SK-N-SH (cell line): ENCODE measurements around the gene SMAGP. TPM values are rescaled to one million over a fixed set of nuclear protein-coding genes. Genes with fewer than 3 reads are reported as not detected.
"Not testable (repeated sequence)": the region's sequence is repeated elsewhere in the genome, so short reads cannot be mapped to it uniquely, and the experiment has no call there.

Source experiments
- CTCF ChIA-PET: fragments of 300-600, 350-600 bp; formaldehyde crosslinking; extraction: SDS; loops from one replicate; lab custom pipeline; 2021; lab: Yijun Ruan, JAX
- POLR2A ChIA-PET: fragments of 350-600 bp; sonication (Branson Sonifier 250); formaldehyde crosslinking; extraction: SDS; loops from one replicate; lab custom pipeline; 2020; ENCODE audit warnings: antibody characterized with exemption, inconsistent platforms; lab: Yijun Ruan, JAX
- DNase-seq: peaks from one replicate; pipeline ENCODE4 v3.0.0; 2012
- H2AFZ ChIP-seq: fragments of 200-600 bp; sonication (generic); 2 replicates; pipeline ENCODE4 v1.8.1; 2016; ENCODE audit warnings: antibody characterized with exemption, mild to moderate bottlenecking, low read depth
- H3F3A ChIP-seq: fragments of 200-600 bp; sonication (generic); replicated peaks from 2 replicates; pipeline ENCODE3; 2016; ENCODE audit warnings: antibody characterized with exemption, mild to moderate bottlenecking; ENCODE audit not compliant: insufficient read depth
- H3K27ac ChIP-seq, 2 experiments: fragments of 200-500 bp in 1 of 2; fragments of 200-600 bp in 1 of 2; sonication (Bioruptor generic) in 1 of 2; sonication (generic), shearing (Covaris generic) in 1 of 2; 2 replicates each; pipeline versions ENCODE4 v1.5.1 to v1.6.1; 2014 to 2016; ENCODE audit warnings: low read depth in 2 of 2, inconsistent platforms in 1 of 2, low read length in 1 of 2, mild to moderate bottlenecking in 1 of 2, mixed read lengths in 1 of 2
- H3K27me3 ChIP-seq: fragments of 200-600 bp; sonication (generic), shearing (Covaris generic); 2 replicates; pipeline ENCODE4 v1.6.1; 2016; ENCODE audit warnings: mixed run types; ENCODE audit not compliant: insufficient read depth
- H3K36me3 ChIP-seq, 2 experiments: fragments of 200-500 bp in 1 of 2; fragments of 200-600 bp in 1 of 2; sonication (Bioruptor generic) in 1 of 2; sonication (generic) in 1 of 2; replicated peaks in 1 of 2; 2 replicates each; pipeline versions ENCODE3 to v1.5.1; 2014 to 2016; ENCODE audit warnings: low read length in 1 of 2, mild to moderate bottlenecking in 1 of 2; ENCODE audit not compliant: insufficient read depth in 2 of 2, control insufficient read depth in 1 of 2
- H3K4me1 ChIP-seq, 2 experiments: fragments of 200-500 bp in 1 of 2; fragments of 200-600 bp in 1 of 2; sonication (Bioruptor generic) in 1 of 2; sonication (generic), shearing (Covaris generic) in 1 of 2; 2 replicates each; pipeline versions ENCODE4 v1.5.1 to v1.6.1; 2014 to 2016; ENCODE audit warnings: low read depth in 1 of 2, low read length in 1 of 2, mixed run types in 1 of 2; ENCODE audit not compliant: insufficient read depth in 2 of 2, control insufficient read depth in 1 of 2
- H3K4me2 ChIP-seq: fragments of 200-600 bp; sonication (generic), shearing (Covaris generic); 2 replicates; pipeline ENCODE4 v1.6.1; 2017; ENCODE audit warnings: mixed run types
- H3K4me3 ChIP-seq, 2 experiments: fragments of 200-500 bp in 1 of 2; fragments of 200-600 bp in 1 of 2; sonication (Bioruptor generic) in 1 of 2; sonication (generic), shearing (Covaris generic) in 1 of 2; 2 replicates each; pipeline versions ENCODE4 v1.5.1 to v1.8.1; 2014 to 2016; ENCODE audit warnings: low read depth in 2 of 2, inconsistent platforms in 1 of 2, low read length in 1 of 2, mild to moderate bottlenecking in 1 of 2, mixed read lengths in 1 of 2, moderate library complexity in 1 of 2
- H3K79me2 ChIP-seq: fragments of 200-600 bp; sonication (generic); 2 replicates; pipeline ENCODE4 v1.8.1; 2017; ENCODE audit warnings: mild to moderate bottlenecking; ENCODE audit not compliant: insufficient read depth
- H3K9ac ChIP-seq: fragments of 200-600 bp; sonication (generic); 2 replicates; pipeline ENCODE4 v1.6.1; 2017; ENCODE audit warnings: mixed run types
- H3K9me2 ChIP-seq: fragments of 200-600 bp; sonication (generic); 2 replicates; pipeline ENCODE4 v1.6.1; 2017; ENCODE audit warnings: mixed run types
- H3K9me3 ChIP-seq: fragments of 200-600 bp; sonication (generic); 2 replicates; pipeline ENCODE4 v1.6.1; 2017; ENCODE audit warnings: mixed run types, mild to moderate bottlenecking, moderate library complexity
- H4K20me1 ChIP-seq: fragments of 200-600 bp; sonication (generic); 2 replicates; pipeline ENCODE4 v1.6.1; 2017; ENCODE audit warnings: mild to moderate bottlenecking, mixed run types; ENCODE audit not compliant: insufficient read depth
- CHD2 ChIP-seq: fragments of 150-350 bp; IDR thresholded peaks from 2 replicates; pipeline ENCODE4 v1.6.1; 2018; ENCODE audit warnings: low read length; ENCODE audit not compliant: partially characterized antibody
- CTCF ChIP-seq: fragments of 200-600 bp; sonication (generic); IDR thresholded peaks from 2 replicates; pipeline ENCODE4 v1.6.1; 2017; ENCODE audit warnings: antibody characterized with exemption, mild to moderate bottlenecking, moderate library complexity
- FOSL2 ChIP-seq: IDR thresholded peaks from 2 replicates; pipeline ENCODE4 v1.4.0; 2012; ENCODE audit warnings: low read depth, mild to moderate bottlenecking, moderate library complexity, borderline replicate concordance
- GABPA ChIP-seq: IDR thresholded peaks from 2 replicates; pipeline ENCODE4 v1.4.0; 2012; ENCODE audit warnings: low read depth, mild to moderate bottlenecking
- NRF1 ChIP-seq: IDR thresholded peaks from 2 replicates; pipeline ENCODE4 v1.6.1; 2012; ENCODE audit warnings: low read depth, mild to moderate bottlenecking, low read length
- RAD21 ChIP-seq: IDR thresholded peaks from 2 replicates; pipeline ENCODE4 v1.6.1; 2012; ENCODE audit warnings: mild to moderate bottlenecking, low read length
- REST ChIP-seq: IDR thresholded peaks from 2 replicates; pipeline ENCODE4 v1.6.1; 2012; ENCODE audit warnings: mild to moderate bottlenecking, low read depth, low read length, moderate library complexity
- SMC3 ChIP-seq: IDR thresholded peaks from 2 replicates; pipeline ENCODE4 v1.6.1; 2012; ENCODE audit warnings: low read depth, low read length, improper control_type of control experiment
- TAF1 ChIP-seq: IDR thresholded peaks from 2 replicates; pipeline ENCODE4 v1.6.1; 2012; ENCODE audit warnings: low read depth, mild to moderate bottlenecking, low read length, moderate library complexity, borderline replicate concordance
- ZBTB33 ChIP-seq: IDR thresholded peaks from 2 replicates; pipeline ENCODE4 v1.4.0; 2012; ENCODE audit warnings: low read depth, borderline replicate concordance
- WGBS: methylation state at CpG from one replicate; pipeline ENCODE4 v1.1.6; 2017; ENCODE audit warnings: low lambda C conversion rate; 5-methylcytosine and 5-hydroxymethylcytosine counted together
- polyA plus RNA-seq, 3 experiments: library from polyadenylated mRNA; depleted of rRNA; stranded (reverse); fragments of >200 nt; gene quantifications; 2 replicates each; pipeline ENCODE4 v1.2.3, GENCODE V29; 2012
- TF ChIP-seq, protein P1 (sequence below): fragments of 150-350 bp; IDR thresholded peaks from 2 replicates; pipeline ENCODE4 v1.6.1; 2016; ENCODE audit warnings: mild to moderate bottlenecking, low read depth, low read length

The SMAGP gene
- polyA plus RNA-seq, 1 of the 3 experiments (the other 2 are of a cell fraction): 26.3 TPM

- CTCF ChIA-PET: no interaction called here
- Histone ChIP-seq H3K36me3 (no peaks in the 10 kb centered on the region), H3K9ac (no peak overlapping the region), H3K4me2 (no peak overlapping the region), H3K4me3 (no peak overlapping the region), H3K79me2 (no peaks in the 10 kb centered on the region), H3K27me3 (no peaks in the 10 kb centered on the region), H3K9me3 (no peaks in the 10 kb centered on the region), H3K4me1 (peaks cover 0 to 8% of the 10 kb centered on the region in 2 experiments; a peak in 1 of 4 replicates), H2AFZ (no peak overlapping the region), H3K27ac (no peak overlapping the region), H4K20me1 (no peaks in the 10 kb centered on the region), H3F3A (peaks cover 12% of the 10 kb centered on the region), H3K9me2 (no peaks in the 10 kb centered on the region)
- TF ChIP-seq GABPA (no peak), FOSL2 (no peak), ZBTB33 (no peak), CTCF (no peak)
- POLR2A ChIA-PET: no interaction called here
- WGBS: 62% methylated on average over 7 of the region's 7 CpGs
- DNase-seq: no peak
Observed at GRCh38 chr12:51222461-51222860, 47.8 kb downstream of the SMAGP start.

DNA sequence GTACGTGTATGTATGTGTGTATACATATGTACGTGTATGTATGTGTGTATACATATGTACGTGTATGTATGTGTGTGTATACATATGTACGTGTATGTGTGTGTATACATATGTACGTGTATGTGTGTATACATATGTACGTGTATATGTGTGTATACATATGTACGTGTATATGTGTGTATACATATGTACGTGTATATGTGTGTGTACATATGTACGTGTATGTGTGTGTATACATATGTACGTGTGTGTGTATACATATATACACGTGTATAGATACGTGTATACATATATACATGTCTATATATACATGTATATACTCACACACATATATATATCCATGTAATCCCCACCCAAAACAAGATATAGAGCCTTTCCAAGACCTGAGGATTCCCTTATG is 50.4 kb downstream of the SMAGP start:
- DNase-seq, H3K27me3 ChIP-seq, H3K4me1 ChIP-seq, H4K20me1 ChIP-seq, H3K4me3 ChIP-seq, H2AFZ ChIP-seq, H3K36me3 ChIP-seq, H3K9ac ChIP-seq, H3K9me3 ChIP-seq, POLR2A ChIA-PET, CTCF ChIA-PET, H3K9me2 ChIP-seq, H3K79me2 ChIP-seq, H3K27ac ChIP-seq, H3K4me2 ChIP-seq: not testable (repeated sequence)
- peaks cover 25% of the 10 kb centered on the region for H3F3A ChIP-seq
- WGBS: 92% methylated on average over 12 of the region's 12 CpGs

- POLR2A ChIA-PET: no interaction called here
- Histone ChIP-seq H4K20me1 (no peaks in the 10 kb centered on the region), H3K9me3 (no peaks in the 10 kb centered on the region), H3K27me3 (no peaks in the 10 kb centered on the region), H3F3A (peaks cover 25% of the 10 kb centered on the region), H3K4me1 (peaks cover 0 to 8% of the 10 kb centered on the region in 2 experiments; a peak in 1 of 4 replicates), H3K4me2 (no peak overlapping the region; the same call in 1 of the 2 replicates), H3K9me2 (no peaks in the 10 kb centered on the region), H3K9ac (no peak overlapping the region), H3K4me3 (no peak overlapping the region), H3K27ac (no peak overlapping the region), H3K36me3 (no peaks in the 10 kb centered on the region), H2AFZ (0 out of 2 replicates have a peak overlapping the region, but pooled peaks have one; percentile 17), H3K79me2 (no peaks in the 10 kb centered on the region)
- CTCF ChIA-PET: interaction anchor here (1.2 to 2.1 kb wide), 5 partner anchors 11 to 455 kb away, joined by 3 to 7 read pairs (median 5); no protein-coding TSS in a partner anchor
- 85% methylated on average over 5 of the region's 5 CpGs for whole genome bisulfite sequencing
- DNase-seq: no peak
- no peak for TF ChIP-seq TAF1
- TF ChIP-seq REST: no peak
- TF ChIP-seq SMC3: no peak
- no peak for TF ChIP-seq CHD2
- no peak for TF ChIP-seq NRF1
- TF ChIP-seq, protein P1, sequence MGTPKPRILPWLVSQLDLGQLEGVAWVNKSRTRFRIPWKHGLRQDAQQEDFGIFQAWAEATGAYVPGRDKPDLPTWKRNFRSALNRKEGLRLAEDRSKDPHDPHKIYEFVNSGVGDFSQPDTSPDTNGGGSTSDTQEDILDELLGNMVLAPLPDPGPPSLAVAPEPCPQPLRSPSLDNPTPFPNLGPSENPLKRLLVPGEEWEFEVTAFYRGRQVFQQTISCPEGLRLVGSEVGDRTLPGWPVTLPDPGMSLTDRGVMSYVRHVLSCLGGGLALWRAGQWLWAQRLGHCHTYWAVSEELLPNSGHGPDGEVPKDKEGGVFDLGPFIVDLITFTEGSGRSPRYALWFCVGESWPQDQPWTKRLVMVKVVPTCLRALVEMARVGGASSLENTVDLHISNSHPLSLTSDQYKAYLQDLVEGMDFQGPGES: no peak
- TF ChIP-seq RAD21: no peak
Observed at GRCh38 chr12:51219322-51219721, 50.9 kb downstream of the SMAGP start.
